H9 (cell line): ENCODE results near the gene TRIO. TPM values are rescaled to one million over a fixed set of nuclear protein-coding genes. Genes with fewer than 3 reads are reported as not detected.

ENCODE experiments used
- DNase-seq: peaks from one replicate; pipeline ENCODE4 v3.0.0-alpha.2; 2017
- H2AFZ ChIP-seq: one replicate; pipeline ENCODE4 v1.6.1; 2013; ENCODE audit warnings: mild to moderate bottlenecking, low read length, control low read depth, moderate library complexity
- H2AK5ac ChIP-seq: 2 replicates; pipeline ENCODE4 v1.6.1; 2013; ENCODE audit warnings: low read length, control low read depth, mixed read lengths; ENCODE audit not compliant: insufficient read length
- H2BK120ac ChIP-seq: one replicate; pipeline ENCODE4 v1.6.1; 2013; ENCODE audit warnings: low read depth, mild to moderate bottlenecking, low read length, control low read depth, inconsistent platforms; ENCODE audit not compliant: poor library complexity, severe bottlenecking
- H2BK12ac ChIP-seq: 2 replicates; pipeline ENCODE4 v1.6.1; 2013; ENCODE audit warnings: low read length, control low read depth, mixed read lengths, low read depth; ENCODE audit not compliant: insufficient read length
- H2BK15ac ChIP-seq: 2 replicates; pipeline ENCODE4 v1.6.1; 2013; ENCODE audit warnings: low read depth, low read length, control low read depth
- H2BK20ac ChIP-seq: one replicate; pipeline ENCODE4 v1.6.1; 2013; ENCODE audit warnings: low read depth, mild to moderate bottlenecking, low read length, control low read depth, inconsistent platforms; ENCODE audit not compliant: poor library complexity, severe bottlenecking
- H2BK5ac ChIP-seq: 2 replicates; pipeline ENCODE4 v1.6.1; 2013; ENCODE audit warnings: low read length, control low read depth, mixed read lengths; ENCODE audit not compliant: insufficient read length
- H3K14ac ChIP-seq: 2 replicates; pipeline ENCODE4 v1.6.1; 2013; ENCODE audit warnings: low read length, control low read depth; ENCODE audit not compliant: insufficient read depth
- H3K18ac ChIP-seq: 2 replicates; pipeline ENCODE4 v1.6.1; 2013; ENCODE audit warnings: low read depth, mild to moderate bottlenecking, mixed read lengths, low read length, control low read depth; ENCODE audit not compliant: insufficient read length
- H3K23ac ChIP-seq: 2 replicates; pipeline ENCODE4 v1.6.1; 2013; ENCODE audit warnings: low read length, control low read depth, mixed read lengths, low read depth; ENCODE audit not compliant: insufficient read length
- H3K23me2 ChIP-seq: 2 replicates; pipeline ENCODE4 v1.6.1; 2013; ENCODE audit warnings: low read depth, mild to moderate bottlenecking, mixed read lengths, low read length, control low read depth; ENCODE audit not compliant: insufficient read length, poor library complexity, severe bottlenecking
- H3K27ac ChIP-seq: 2 replicates; pipeline ENCODE4 v1.5.1; 2013; ENCODE audit warnings: low read length, control low read depth, mixed read lengths, low read depth; ENCODE audit not compliant: insufficient read length
- H3K27me3 ChIP-seq: 2 replicates; pipeline ENCODE4 v1.6.1; 2013; ENCODE audit warnings: low read length, control low read depth, inconsistent platforms; ENCODE audit not compliant: insufficient read depth
- H3K4ac ChIP-seq: 2 replicates; pipeline ENCODE4 v1.6.1; 2013; ENCODE audit warnings: low read depth, mild to moderate bottlenecking, control low read depth, inconsistent platforms, low read length, moderate library complexity
- H3K4me1 ChIP-seq: 2 replicates; pipeline ENCODE4 v1.6.1; 2013; ENCODE audit warnings: low read length, control low read depth, inconsistent platforms; ENCODE audit not compliant: insufficient read depth
- H3K4me2 ChIP-seq: 2 replicates; pipeline ENCODE4 v1.6.1; 2013; ENCODE audit warnings: low read length, control low read depth, mixed read lengths; ENCODE audit not compliant: insufficient read length, insufficient read depth
- H3K56ac ChIP-seq: 2 replicates; pipeline ENCODE4 v1.6.1; 2013; ENCODE audit warnings: low read depth, mild to moderate bottlenecking, mixed read lengths, low read length, control low read depth; ENCODE audit not compliant: insufficient read length
- H3K79me1 ChIP-seq: 2 replicates; pipeline ENCODE4 v1.6.1; 2013; ENCODE audit warnings: low read depth, mild to moderate bottlenecking, moderate library complexity, low read length, control low read depth, inconsistent platforms; ENCODE audit not compliant: insufficient read depth, poor library complexity, severe bottlenecking
- H3K79me2 ChIP-seq: 2 replicates; pipeline ENCODE4 v1.6.1; 2013; ENCODE audit warnings: low read length, control low read depth, inconsistent platforms; ENCODE audit not compliant: insufficient read depth
- H3K9ac ChIP-seq: 2 replicates; pipeline ENCODE4 v1.6.1; 2013; ENCODE audit warnings: low read length, control low read depth, mixed read lengths; ENCODE audit not compliant: insufficient read length; ENCODE audit errors: extremely low read depth
- H3K9me3 ChIP-seq: one replicate; pipeline ENCODE4 v1.6.1; 2013; ENCODE audit warnings: low read depth, low read length, inconsistent platforms; ENCODE audit not compliant: control insufficient read depth
- H3T11ph ChIP-seq: one replicate; pipeline ENCODE4 v1.6.1; 2013; ENCODE audit warnings: mild to moderate bottlenecking, low read length, control low read depth, inconsistent platforms
- H4K20me1 ChIP-seq: one replicate; pipeline ENCODE4 v1.6.1; 2013; ENCODE audit not compliant: control insufficient read depth, insufficient read length, insufficient read depth
- H4K5ac ChIP-seq: 2 replicates; pipeline ENCODE4 v1.6.1; 2013; ENCODE audit warnings: low read depth, mild to moderate bottlenecking, mixed read lengths, low read length, control low read depth; ENCODE audit not compliant: insufficient read length
- H4K8ac ChIP-seq: replicated peaks from 2 replicates; pipeline ENCODE4 v1.6.1; 2013; ENCODE audit warnings: low read length, control low read depth, mixed read lengths, low read depth; ENCODE audit not compliant: insufficient read length
- H4K91ac ChIP-seq: 2 replicates; pipeline ENCODE4 v1.6.1; 2013; ENCODE audit warnings: low read depth, mild to moderate bottlenecking, moderate library complexity, mixed read lengths, low read length, control low read depth; ENCODE audit not compliant: insufficient read length
- H3K27ac Mint-ChIP-seq, 3 experiments: 2 replicates in 2 of 3; 3 replicates in 1 of 3; pipeline ENCODE4 v1.8.0; 2020 to 2021; ENCODE audit warnings: mixed read lengths in 3 of 3, mild to moderate bottlenecking in 1 of 3, moderate library complexity in 1 of 3
- H3K27me3 Mint-ChIP-seq: 2 replicates; pipeline ENCODE4 v1.8.0; 2021; ENCODE audit warnings: low read depth, mild to moderate bottlenecking, moderate library complexity, mixed read lengths
- H3K36me3 Mint-ChIP-seq, 3 experiments: 2 replicates in 2 of 3; 3 replicates in 1 of 3; pipeline ENCODE4 v1.8.0; 2020 to 2021; ENCODE audit warnings: low read depth in 3 of 3, mixed read lengths in 3 of 3; ENCODE audit not compliant: insufficient read depth in 1 of 3
- H3K4me1 Mint-ChIP-seq, 2 experiments: 2 replicates each; pipeline ENCODE4 v1.8.0; 2020; ENCODE audit warnings: mixed read lengths in 2 of 2
- H3K4me3 Mint-ChIP-seq, 2 experiments: 2 replicates in 1 of 2; 3 replicates in 1 of 2; pipeline ENCODE4 v1.8.0; 2020 to 2021; ENCODE audit warnings: mild to moderate bottlenecking in 2 of 2, mixed read lengths in 2 of 2, moderate library complexity in 1 of 2
- H3K9me3 Mint-ChIP-seq, 2 experiments: 2 replicates in 1 of 2; 3 replicates in 1 of 2; pipeline ENCODE4 v1.8.0; 2020; ENCODE audit warnings: mild to moderate bottlenecking in 2 of 2, mixed read lengths in 2 of 2, moderate library complexity in 1 of 2
- WGBS: extraction: QIAGEN DNeasy Blood & Tissue Kit; methylation state at CpG from one replicate; pipeline ENCODE4 v1.1.7; 2013; ENCODE audit warnings: missing lambda C conversion rate, low lambda C conversion rate, mixed read lengths; ENCODE audit not compliant: insufficient read length; ENCODE audit errors: extremely low coverage; 5-methylcytosine and 5-hydroxymethylcytosine counted together
- total RNA-seq: library from RNA; stranded (reverse); gene quantifications from 2 replicates; pipeline ENCODE4 v1.2.1, GENCODE V29; 2021
- TF ChIP-seq, protein P1 (sequence below): fragments of 200-600 bp; sonication (generic); conservative IDR thresholded peaks from 3 replicates; pipeline ENCODE4 v1.8.0; 2021; ENCODE audit warnings: antibody characterized with exemption, mild to moderate bottlenecking

Gene TRIO
- total RNA-seq, 1 experiment from 2014 or later: 87.8 TPM

DNA sequence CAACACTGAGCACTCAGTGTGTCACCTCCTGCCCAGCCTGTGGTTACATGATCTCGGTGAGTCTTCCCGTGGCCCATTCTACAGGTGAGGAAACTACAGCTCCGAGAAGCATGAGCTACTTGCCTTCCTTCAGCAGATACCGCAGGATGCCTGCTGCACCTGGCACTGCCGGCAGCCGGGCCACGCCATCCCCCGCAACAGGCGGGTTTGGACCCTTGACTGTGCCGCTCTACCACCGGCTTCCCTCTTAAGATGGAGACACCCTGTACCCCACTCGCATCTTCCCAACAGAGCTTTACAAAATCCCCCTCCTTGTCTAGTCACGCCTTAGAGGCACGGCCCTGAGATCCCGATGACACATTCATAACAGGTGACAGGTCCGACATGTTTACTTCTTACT is 363.5 kb downstream of the TRIO start:
- Histone ChIP-seq H4K8ac (no peak overlapping the region), H3T11ph (no peak overlapping the region), H2AFZ (no peak overlapping the region), H4K91ac (no peak overlapping the region), H3K4ac (no peak overlapping the region), H2AK5ac (no peak overlapping the region), H3K23me2 (no peaks in the 10 kb centered on the region), H3K18ac (no peak overlapping the region), H3K4me2 (no peak overlapping the region), H3K14ac (no peak overlapping the region), H4K5ac (no peak overlapping the region), H2BK20ac (no peak overlapping the region), H2BK5ac (no peak overlapping the region), H3K9ac (no peak overlapping the region), H3K4me1 (no peaks in the 10 kb centered on the region), H3K79me1 (no peaks in the 10 kb centered on the region), H2BK15ac (no peak overlapping the region), H3K27me3 (no peaks in the 10 kb centered on the region), H3K56ac (no peak overlapping the region), H2BK12ac (no peak overlapping the region), H3K27ac (no peak overlapping the region), H2BK120ac (no peak overlapping the region), H4K20me1 (no peaks in the 10 kb centered on the region), H3K79me2 (no peaks in the 10 kb centered on the region), H3K23ac (no peak overlapping the region), H3K9me3 (no peaks in the 10 kb centered on the region)
- no peak overlapping the region for H3K4me3 Mint-ChIP-seq
- TF ChIP-seq, protein P1, sequence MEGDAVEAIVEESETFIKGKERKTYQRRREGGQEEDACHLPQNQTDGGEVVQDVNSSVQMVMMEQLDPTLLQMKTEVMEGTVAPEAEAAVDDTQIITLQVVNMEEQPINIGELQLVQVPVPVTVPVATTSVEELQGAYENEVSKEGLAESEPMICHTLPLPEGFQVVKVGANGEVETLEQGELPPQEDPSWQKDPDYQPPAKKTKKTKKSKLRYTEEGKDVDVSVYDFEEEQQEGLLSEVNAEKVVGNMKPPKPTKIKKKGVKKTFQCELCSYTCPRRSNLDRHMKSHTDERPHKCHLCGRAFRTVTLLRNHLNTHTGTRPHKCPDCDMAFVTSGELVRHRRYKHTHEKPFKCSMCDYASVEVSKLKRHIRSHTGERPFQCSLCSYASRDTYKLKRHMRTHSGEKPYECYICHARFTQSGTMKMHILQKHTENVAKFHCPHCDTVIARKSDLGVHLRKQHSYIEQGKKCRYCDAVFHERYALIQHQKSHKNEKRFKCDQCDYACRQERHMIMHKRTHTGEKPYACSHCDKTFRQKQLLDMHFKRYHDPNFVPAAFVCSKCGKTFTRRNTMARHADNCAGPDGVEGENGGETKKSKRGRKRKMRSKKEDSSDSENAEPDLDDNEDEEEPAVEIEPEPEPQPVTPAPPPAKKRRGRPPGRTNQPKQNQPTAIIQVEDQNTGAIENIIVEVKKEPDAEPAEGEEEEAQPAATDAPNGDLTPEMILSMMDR: no peak
- no peaks in the 10 kb centered on the region for H3K27me3 Mint-ChIP-seq
- peak overlapping the region in 1 of 3 experiments; percentile 79; a peak in 2 of 7 replicates for H3K27ac Mint-ChIP-seq
- no peaks in the 10 kb centered on the region for H3K9me3 Mint-ChIP-seq
- H3K36me3 Mint-ChIP-seq: peaks cover 14 to 33% (median 26%) of the 10 kb centered on the region in 3 experiments; a peak in 6 of 7 replicates
- H3K4me1 Mint-ChIP-seq: 0 out of 4 replicates have a peak, but pooled peaks cover 0 to 2% of the 10 kb centered on the region in 2 experiments
- no peak for DNase-seq
- WGBS: no CpG with 5 or more reads among the region's 16 CpGs
